RKO (cell line): ENCODE data around the gene SLC2A13.
A peak's percentile ranks its signal among the peaks of the same experiment; 100 is the strongest.
"Not testable (repeated sequence)": the region's sequence is repeated elsewhere in the genome, so short reads cannot be mapped to it uniquely, and the experiment has no call there.

Source experiments
- DNase-seq: peaks from one replicate; pipeline ENCODE4 v3.0.0-alpha.2; 2016; ENCODE audit warnings: low spot score

The SLC2A13 gene

GRCh38 chr12:39746151-39746550 is 359.7 kb downstream of the SLC2A13 start:
- not testable (repeated sequence) for DNase-seq

DNA sequence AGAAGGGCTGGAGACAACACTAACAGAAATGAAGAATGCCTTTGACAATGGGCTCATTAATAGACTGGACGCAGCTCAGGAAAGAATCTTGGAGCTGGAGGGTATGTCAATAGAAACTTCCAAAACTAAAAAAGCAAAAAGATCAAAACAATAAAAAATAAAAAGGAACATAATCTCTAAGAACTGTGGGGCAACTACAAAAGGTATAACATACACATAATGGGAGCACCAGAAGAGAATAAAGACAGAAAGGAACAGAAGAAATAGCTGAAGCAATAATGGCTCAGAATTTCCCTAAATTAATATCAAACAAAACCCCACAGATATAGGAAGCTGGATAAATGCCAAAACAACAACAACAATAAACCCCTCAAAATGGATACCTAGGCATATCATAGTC is 362.2 kb downstream of the SLC2A13 start:
- DNase-seq: no peak

GRCh38 chr12:39736406-39736805 is 369.5 kb downstream of the SLC2A13 start:
- no peak for DNase-seq

- DNase-seq: peak; percentile 59
These were observed 382.1 kb downstream of the SLC2A13 start for GRCh38 chr12:39723831-39724230.

GRCh38 chr12:39722504-39722903 is 383.4 kb downstream of the SLC2A13 start:
- DNase-seq: no peak

- no peak for DNase-seq
These were observed 392.3 kb downstream of the SLC2A13 start for GRCh38 chr12:39713552-39713951.

- no peak for DNase-seq
These were observed 393.5 kb downstream of the SLC2A13 start for GRCh38 chr12:39712334-39712733.
